Measurements from ENCODE around the gene MYOCOS.
"Not testable (repeated sequence)": the region's sequence is repeated elsewhere in the genome, so short reads cannot be mapped to it uniquely, and the experiment has no call there.

The MYOCOS gene

DNA sequence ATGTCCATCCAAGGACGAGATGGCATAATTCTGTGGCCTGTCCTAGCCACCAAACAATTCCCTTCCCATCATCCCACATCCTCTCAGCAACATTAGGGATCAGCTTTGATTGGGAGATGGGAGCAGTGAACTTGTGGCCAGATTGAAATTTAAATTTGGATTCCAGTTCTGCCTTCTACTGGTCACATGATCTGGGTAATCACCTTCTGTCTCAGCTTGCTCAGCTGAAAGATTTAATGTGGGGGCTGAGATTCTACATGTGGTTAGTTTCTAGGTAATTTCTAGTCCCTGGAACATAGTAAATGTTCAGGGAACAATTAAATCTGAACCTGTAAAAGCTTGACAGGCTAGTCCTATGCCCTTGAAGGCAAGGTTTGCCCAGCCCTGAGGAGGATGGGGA, 3.2 kb downstream of the MYOCOS start:
- DNase-seq (ENCODE audit: low read depth in 2 of 2), result no peak

DNA sequence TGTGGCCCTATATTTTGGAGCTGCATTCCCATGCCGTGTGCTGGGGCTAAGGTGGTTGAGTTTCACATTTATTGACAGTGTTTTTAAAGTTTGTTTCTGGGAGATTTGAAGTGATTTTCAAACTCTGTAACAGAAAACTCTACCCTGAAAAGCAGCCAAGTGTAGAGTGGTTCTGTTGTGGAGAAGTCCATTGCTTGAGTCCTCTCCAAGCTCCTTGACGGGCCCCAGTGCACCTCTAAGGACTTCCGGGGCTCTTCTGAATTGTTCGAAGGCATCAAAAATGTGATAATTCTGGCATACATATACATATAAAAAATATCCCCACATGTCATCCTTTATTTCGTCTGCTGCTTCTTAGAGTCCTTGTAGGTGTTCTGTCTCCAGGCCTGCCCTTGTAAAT, 5.0 kb downstream of the MYOCOS start:
- no peak for DNase-seq (ENCODE audit: low read depth in 2 of 2)

DNA sequence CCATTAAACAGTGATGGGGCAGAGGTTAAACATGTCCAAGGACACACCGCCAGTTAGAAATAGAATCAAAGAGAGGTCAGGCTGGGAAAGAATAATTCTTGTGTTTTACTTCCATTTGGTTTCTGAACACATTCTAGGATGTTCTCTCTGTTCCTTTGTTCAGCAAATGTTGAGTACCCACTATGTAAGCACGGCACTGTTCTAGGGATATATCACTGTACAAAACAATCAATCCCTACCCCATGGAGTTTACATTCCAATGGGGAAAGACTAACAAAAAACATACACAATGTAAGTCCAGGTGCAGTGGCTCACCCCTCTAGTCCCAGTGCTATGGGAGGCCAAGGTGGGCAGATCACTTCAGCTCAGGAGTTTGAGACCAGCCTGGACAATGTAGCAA, 6.2 kb downstream of the MYOCOS start:
- no peak for DNase-seq (ENCODE audit: low read depth in 2 of 2)

DNA sequence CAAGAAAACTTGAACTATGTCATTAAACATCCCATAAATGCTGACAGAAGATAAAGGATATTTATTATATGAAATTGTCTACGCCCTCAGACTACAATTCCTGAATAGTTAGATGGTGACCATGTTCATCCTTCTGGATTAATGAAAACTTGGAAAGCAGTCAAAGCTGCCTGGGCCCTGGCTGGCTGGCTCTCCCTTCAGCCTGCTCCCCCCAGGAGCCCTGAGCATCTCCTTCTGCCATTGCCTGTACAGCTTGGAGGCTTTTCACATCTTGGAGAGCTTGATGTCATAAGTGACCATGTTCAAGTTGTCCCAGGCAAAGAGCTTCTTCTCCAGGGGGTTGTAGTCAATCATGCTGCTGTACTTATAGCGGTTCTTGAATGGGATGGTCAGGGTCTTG, 13.6 kb downstream of the MYOCOS start:
- DNase-seq (ENCODE audit: low read depth in 2 of 2), result no peak

DNA sequence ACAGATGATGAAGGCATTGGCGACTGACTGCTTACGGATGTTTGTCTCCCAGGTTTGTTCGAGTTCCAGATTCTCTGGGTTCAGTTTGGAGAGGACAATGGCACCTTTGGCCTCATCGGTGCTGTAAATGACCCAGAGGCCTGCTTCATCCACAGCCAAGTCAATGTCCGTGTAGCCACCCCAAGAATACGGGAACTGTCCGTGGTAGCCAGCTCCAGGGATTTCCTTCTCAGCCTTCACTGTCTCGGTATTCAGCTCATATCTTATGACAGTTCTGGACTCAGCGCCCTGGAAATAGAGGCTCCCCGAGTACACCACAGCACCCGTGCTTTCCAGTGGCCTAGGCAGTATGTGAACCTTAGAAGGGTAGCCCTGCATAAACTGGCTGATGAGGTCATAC, 14.1 kb downstream of the MYOCOS start:
- no peak for DNase-seq (ENCODE audit: low read depth in 2 of 2)

DNA sequence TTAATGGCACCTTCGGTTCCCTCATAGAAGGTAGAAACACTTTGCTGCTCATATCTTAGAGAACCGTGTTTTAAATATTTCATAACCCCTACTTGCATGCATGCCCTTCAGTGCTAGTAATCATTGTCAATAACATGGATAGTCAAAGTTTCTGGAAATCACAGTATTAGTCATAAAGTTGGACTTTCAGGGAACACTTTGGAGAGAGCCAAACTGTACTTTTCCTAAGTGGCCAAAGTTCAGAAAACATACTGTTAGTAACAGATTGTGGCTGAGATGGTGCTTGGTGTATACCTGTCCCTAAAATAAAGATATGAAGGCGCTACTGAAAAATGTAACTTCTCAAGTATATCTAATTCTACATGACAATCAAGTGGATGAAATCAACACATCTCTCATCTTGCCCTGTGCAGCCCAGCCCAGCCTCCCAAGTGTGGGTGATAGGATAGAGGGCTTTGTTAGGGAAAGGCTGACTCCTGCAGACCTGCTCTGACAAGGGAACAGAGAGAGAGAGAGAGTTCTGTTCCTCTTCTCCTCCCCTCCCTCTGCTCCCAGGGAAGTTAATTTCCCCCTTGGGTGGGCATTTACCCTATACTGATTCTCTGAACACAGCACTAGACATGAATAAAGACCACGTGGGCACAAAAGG, 16.0 kb downstream of the MYOCOS start:
- DNase-seq (ENCODE audit: low read depth in 2 of 2), result no peak

DNA sequence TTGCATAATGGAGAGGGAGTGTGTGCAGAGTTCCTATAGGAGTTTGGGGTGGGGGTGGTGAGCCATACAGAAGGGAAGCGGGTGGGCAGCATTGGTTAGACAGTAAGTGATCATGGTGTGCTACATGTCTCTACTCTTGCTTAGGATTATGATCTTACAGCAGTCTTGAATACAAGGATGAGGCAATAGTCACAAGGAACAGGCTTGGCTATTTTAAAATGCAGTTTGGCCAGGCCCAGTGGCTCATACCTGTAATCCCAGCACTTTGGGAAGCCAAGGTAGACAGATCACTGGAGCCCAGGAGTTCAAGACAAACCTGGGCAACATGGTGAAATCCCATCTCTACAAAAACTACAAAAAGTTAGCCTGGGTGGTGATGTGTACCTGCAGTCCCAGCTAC, 18.2 kb downstream of the MYOCOS start:
- DNase-seq (ENCODE audit: low read depth in 2 of 2), result no peak

DNA sequence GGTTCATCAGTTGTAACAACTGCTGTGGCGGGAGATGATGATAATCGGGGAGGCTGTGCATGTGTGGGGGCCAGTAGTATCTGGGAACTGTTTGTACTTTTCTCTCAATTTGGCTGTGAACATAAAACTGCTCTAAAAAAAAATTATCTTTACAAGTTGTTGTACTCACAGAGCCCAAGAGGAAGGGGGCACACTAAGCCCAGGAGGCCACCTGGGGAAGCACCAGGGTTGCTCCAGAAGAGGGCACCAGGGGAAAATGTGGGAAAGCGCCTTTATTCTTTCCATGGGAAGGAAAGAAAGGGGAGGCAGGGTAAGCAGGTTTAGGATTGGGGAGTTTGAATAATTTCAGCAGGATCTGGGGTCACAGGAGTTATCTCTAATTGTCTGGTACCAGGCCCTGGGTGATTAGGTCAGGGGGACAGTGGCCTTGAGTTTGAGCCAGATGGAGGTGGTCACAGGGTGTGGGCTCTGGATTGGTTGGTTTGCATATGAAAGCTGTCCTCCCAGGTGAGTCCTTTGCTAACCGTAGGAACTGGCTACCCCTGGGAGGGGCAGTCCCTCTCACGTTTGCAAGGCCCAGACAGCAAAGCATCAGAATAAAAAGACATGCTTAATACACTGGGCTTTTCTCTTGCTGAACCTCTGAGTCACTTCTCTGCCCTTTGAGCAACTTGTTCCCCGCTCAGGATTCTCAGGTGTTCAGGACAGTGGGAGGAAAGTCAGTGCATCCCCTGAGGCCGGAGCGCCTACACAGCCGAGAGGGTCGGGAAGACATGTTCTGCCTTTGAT, 19.2 kb downstream of the MYOCOS start:
- no peak for DNase-seq (ENCODE audit: low read depth in 2 of 2)

DNA sequence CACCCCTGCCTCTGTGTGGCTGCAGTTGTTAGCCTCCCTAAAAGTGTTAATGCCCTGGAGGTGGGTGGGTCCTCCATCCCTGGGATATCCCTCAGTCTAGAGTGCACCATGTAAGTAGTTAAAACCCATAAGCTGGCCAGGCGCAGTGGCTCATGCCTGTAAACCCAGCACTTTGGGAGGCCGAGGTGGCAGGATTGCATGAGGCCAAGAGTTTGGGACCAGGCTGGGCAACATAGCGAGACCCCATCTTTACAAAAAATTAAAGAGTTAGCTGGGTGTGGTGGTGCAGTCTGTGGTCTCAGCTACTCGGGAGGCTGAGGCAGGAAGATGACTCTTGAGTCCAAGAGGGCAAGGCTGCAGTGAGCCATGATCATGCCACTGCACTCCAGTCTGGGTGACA, 20.2 kb downstream of the MYOCOS start:
- no peak for DNase-seq (ENCODE audit: low read depth in 2 of 2)

DNA sequence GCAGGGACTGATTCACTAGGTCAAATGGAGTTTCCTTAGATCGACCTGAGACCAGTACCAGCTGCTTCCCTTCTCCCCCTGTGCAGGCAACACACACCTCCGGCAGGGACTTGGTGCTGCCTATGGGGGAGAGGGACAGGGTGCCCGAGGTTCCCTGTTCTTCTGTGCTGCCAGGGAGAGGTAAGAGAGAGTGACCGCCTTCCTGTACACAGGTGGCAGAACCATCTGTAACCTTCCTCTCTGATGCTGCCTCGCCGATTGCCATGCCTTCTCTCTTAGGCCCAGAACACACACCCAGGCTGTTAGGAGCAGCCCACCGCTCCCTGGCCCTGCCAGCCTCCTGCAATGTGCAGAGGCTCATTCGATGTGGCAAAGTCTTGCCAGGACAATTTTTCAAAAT, 21.1 kb downstream of the MYOCOS start:
- DNase-seq (ENCODE audit: low read depth in 2 of 2), result no peak

DNA sequence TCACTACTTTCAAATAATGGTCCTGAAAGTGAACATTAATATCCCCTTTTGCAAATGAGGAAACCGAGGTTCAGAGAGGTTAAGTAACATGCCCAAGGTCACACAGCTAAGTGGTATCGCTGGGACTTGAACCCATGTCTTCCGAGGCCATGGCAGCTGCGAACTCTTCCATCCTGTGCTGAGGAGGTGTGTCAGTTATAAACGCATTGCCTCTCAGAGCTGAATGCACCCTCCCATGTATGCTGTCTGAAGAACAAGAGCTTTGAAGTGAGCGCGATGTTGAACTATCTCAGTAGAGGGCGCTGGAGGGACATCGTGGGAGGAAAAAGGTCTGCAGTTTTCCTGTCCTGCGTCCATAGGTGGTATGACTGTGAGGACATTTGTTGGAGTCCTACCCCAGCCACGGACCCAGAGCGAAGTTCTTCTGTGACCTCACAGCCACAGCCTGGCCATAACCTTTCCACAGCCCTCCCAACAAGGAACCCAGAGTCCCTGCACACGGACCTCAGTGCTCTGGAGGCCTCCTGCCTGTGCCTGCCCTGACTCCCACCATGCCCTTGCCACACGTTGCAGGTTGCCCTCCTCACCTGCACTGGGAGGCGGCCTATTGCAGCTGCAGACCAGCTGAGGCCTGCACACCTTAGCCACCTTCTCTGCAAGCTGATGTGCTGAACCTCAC, 22.9 kb downstream of the MYOCOS start:
- DNase-seq (ENCODE audit: low read depth in 2 of 2), result peak; percentile 46 to 66

DNA sequence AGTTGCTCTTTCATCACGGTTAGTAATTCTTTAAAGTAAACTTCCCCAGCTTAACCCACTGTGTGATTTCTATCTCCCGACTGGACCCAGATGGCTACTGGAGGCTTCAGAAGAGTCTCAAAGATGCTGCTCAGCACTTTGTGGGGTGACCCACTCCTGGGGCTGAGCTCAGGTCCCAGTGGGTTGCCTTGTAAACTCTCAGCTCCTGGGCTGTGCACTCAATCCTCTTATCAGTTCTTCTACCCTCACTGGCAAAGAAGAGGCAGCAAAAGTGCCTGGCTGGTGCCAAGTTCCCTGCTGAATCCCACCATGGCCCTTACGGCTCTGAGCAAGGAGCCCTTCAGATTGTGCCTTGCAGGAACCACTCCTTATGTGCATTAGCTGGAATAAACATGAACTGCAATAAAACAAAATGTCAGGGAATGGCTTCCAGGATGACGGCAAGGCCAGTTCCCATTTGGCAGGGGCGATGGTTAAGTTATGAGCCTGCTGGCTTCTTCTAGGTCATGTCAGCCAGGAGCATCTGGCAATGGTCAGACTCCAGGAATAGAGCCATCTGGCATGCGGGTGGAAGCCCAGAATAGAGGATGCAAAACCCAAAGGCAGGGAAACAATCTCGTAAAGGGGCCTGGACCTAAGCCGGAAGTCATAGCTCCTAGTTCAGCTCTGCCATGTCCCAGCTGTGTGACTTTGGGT, 23.7 kb downstream of the MYOCOS start:
- no peak for DNase-seq (ENCODE audit: low read depth in 2 of 2)

DNA sequence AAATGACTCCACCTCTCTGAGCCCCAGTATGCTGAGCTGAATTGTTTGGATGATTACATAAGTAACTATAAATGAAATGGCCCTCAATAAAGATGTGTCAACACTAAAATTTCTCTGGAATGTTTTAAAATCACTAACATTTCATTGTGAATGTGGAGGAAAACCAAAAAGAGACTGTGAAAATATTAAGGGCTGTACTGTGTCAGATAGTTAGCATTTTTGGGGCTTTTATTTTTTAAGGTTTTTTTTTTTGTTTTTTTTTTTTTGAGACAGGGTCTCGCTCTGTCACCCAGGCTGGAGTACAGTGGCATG, 24.2 kb downstream of the MYOCOS start:
- no peak for DNase-seq (ENCODE audit: low read depth in 2 of 2)

DNA sequence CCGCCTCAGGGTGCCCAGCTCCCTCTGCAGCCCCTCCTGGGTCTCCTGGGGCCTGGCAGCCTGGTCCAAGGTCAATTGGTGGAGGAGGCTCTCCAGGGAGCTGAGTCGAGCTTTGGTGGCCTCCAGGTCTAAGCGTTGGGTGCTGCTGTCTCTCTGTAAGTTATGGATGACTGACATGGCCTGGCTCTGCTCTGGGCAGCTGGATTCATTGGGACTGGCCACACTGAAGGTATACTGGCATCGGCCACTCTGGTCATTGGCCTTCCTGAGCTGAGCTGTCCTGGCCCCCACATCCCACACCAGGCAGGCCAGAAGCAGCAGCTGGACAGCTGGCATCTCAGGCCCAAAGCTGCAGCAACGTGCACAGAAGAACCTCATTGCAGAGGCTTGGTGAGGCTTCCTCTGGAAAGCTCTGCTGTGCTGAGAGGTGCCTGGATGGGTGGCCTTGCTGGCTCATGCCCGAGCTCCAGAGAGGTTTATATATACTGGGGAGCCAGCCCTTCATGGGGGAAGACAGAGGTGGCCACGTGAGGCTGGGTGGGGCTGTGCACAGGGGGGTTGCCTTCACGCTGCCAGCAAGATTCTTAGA, 30.3 kb downstream of the MYOCOS start, which contains the start of gene MYOC:
Gene MYOC (minus strand): TSS at position 455 of the 589 bp plus-strand sequence. CDS start 77 bp downstream, at position 378.
- DNase-seq (ENCODE audit: low read depth in 2 of 2), result no peak

DNA sequence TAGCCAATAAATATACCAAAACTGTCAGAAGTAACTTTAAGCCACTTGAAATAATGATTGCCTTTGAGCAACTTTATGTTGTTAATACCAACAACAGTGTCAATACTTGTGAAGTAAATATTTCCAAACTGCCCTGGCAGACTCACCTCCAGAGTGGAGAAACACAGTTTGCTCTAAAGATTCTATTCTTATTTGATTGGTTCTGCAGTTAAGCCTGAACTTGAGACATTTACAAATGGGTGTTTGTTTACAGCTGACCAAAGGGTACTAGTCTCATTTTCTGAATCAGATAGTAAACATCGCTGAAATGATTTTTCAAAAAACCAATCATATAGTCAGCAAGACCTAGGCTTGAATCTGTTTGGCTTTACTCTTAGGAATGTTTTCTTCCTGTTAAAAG, 31.8 kb downstream of the MYOCOS start:
- DNase-seq (ENCODE audit: low read depth in 2 of 2), result no peak

DNA sequence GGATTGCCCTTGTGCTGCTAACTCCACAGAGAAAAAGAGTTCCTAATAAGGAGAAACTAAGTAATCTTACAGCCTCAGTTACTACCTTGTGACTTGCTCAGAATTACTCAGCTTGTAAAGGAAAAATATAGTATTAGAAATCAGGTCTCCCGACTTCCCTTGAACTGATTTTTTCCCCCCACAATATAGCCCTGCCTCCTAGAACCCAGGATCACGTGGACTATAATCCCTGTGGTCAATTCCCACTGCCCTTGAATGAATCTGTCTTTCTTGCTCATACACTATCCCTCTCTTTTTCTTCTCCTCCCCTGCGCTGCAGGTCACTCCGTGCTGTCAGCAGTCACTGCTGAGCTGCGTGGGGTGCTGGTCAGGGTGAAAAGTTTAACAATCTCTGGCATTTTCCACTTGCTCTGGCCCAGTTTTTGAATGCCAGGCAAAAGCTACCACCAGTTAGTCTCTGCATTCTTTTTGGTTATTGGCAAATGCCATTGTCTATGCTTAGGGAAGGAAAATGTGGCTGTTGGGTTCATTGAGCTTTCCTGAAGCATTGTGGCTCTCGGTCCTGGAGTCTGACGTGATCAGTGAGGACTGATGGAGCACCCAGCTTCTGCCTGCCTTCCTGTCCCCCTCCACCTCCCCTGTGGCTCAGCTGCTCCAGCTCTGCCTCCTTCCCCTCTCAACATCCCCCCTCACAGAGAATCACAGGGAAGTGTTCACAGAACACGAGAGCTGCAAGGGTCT, 32.3 kb downstream of the MYOCOS start:
- DNase-seq (ENCODE audit: low read depth in 2 of 2), result no peak

DNA sequence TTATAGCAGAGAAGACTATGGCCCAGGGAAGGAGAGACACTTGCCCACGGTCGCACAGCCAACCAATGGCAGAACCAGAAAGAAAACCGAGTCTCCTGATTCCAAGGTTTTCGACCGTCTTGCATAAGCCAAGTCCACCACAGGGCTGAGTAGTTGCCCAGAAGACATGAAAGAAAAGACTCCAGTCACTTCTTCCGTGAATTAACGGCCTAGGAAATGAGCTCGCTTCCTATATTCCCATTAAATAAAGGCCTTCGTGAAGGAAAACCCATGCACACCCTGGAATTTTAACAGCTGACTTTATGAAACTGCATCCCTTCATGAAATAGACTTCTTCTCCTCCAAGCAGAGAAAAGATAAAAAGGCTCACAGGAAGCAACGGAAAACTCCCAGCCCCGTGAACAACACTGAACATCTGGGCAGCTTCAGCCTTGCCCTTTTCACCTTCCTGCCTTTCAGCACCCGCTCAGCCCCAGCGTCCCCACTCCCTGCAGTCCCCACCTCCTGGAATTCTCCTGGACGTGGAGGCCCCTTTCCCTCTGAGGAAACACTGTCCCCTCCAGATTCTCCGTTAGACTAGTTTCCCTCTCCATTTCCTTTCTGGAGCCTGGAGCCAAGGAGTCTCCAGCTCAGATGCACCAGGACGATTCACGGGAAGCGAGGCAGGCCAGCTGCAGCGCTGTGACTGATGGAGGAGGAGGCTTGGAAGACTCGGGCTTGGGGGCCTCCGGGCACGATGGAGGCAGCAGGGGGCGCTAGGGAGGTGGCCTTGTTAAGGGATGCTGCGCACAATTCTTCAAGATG, 33.1 kb downstream of the MYOCOS start:
- peak; percentile 56 to 78 for DNase-seq (ENCODE audit: low read depth in 2 of 2)

DNA sequence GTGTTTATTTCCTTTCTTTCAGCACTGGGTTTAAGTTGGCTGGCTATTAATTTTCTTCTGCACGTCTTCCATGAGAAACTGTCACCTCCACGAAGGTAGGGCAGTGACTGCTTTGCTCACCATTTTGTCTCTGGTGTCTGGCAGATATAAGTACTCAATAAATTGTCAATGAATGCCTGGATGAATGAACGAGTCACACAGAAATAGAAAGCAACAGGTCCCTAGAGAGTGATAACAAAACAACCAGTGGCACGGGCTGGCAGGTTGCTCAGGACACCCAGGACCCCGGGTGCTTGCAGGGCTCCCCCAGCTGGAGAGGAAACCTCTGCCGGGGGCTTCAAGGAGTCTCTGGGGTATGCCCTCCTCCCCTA, 33.7 kb downstream of the MYOCOS start:
- DNase-seq (ENCODE audit: low read depth in 2 of 2), result no peak

DNA sequence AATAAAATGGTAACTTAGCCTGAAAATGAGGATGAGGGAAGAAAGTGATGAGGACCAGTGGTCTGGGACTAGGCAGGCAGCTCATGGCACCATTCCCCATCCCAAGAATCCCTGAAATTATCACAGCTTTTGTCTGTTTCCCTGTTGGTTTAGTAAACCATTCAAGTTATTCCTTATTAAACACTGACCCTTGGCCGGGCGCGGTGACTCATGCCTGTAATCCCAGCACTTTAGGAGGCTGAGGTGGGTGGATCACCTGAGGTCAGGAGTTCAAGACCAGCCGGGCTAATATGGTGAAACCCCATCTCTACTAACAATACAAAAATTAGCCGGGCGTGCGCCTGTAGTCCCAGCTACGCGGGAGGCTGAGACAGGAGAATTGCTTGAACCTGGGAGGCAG, 34.2 kb downstream of the MYOCOS start:
- DNase-seq (ENCODE audit: low read depth in 2 of 2), result not testable (repeated sequence)

DNA sequence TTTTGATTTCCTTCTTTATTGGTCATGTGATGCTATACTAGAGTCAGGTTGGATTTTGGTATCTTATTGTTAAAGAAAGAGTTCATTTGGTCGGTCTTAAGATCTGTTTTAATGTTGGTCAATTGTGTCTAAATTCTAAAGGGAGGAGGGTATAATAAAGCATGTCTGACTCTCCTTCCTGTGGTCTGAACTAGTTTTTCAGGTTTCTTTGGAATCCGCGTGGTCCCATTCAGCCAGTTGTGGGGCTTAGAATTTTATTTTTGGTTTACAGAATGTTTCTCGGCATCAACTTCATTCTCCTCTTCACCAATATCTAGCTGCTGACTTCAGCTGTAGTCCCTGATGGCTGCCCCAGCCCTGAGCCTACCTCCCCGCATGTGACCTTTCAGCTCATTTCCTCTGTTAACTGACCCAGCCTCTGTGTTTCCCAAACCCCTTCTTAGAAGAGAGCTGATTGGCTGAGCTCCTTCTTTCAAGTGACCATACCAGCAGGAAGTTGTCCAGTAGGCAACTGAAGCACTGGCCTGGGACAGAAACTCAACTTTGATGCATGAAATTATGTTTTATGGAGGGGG, 39.1 kb downstream of the MYOCOS start:
- DNase-seq (ENCODE audit: low read depth in 2 of 2), result no peak

Measured in stimulated activated CD4-positive, alpha-beta T cell treated with anti-CD3 and anti-CD28 coated beads, Interleukin-15, amount 100 ng/mL, for 48 hours (primary cell).